Psoas muscle (tissue), 8 donors: Measurements from ENCODE around the gene FXYD5. TPM values are rescaled to one million over a fixed set of nuclear protein-coding genes. Genes with fewer than 3 reads are reported as not detected.

ENCODE experiments used
- ATAC-seq, 4 donors: fragments of 200-7000 bp; cut with Tn5 transposase; one replicate each; pipeline ENCODE4 v1.9.1; 2020; ENCODE audit warnings: moderate library complexity in 3 of 4, mild to moderate bottlenecking in 2 of 4
- DNase-seq, 2 donors: peaks; one replicate each; pipeline ENCODE4 v3.0.0-alpha.2; 2020
- H3K27ac ChIP-seq: fragments of 200-600 bp; one replicate; pipeline ENCODE4 v1.8.0; 2022
- H3K27me3 ChIP-seq, 3 donors: fragments of 200-600 bp in 1 of 3; one replicate each; pipeline versions ENCODE4 v1.6.1 to v1.8.0; 2013 to 2022; ENCODE audit warnings: low read length in 2 of 3, mild to moderate bottlenecking in 2 of 3, moderate library complexity in 1 of 3; ENCODE audit not compliant: insufficient read depth in 3 of 3
- H3K36me3 ChIP-seq, 2 donors: fragments of 200-600 bp in 1 of 2; one replicate each; pipeline versions ENCODE4 v1.6.1 to v1.8.0; 2013 to 2022; ENCODE audit warnings: low read depth in 1 of 2, mild to moderate bottlenecking in 1 of 2, moderate library complexity in 1 of 2; ENCODE audit not compliant: insufficient read depth in 1 of 2
- H3K4me1 ChIP-seq: fragments of 200-600 bp; one replicate; pipeline ENCODE4 v1.8.0; 2022
- H3K4me3 ChIP-seq: fragments of 200-600 bp; one replicate; pipeline ENCODE4 v1.8.0; 2022; ENCODE audit warnings: mild to moderate bottlenecking
- H3K9me3 ChIP-seq: fragments of 200-600 bp; one replicate; pipeline ENCODE4 v1.8.0; 2022
- CTCF ChIP-seq: fragments of 200-600 bp; IDR thresholded peaks from one replicate; pipeline ENCODE4 v1.8.0; 2022; ENCODE audit warnings: antibody characterized with exemption
- WGBS, 3 donors: extraction: QIAGEN DNeasy Blood & Tissue Kit; methylation state at CpG; one replicate each; pipeline versions ENCODE4 v1.1.6 to v1.1.7; 2013; 5-methylcytosine and 5-hydroxymethylcytosine counted together
- intact Hi-C, 2 donors: fragments of 100-400 bp; cut with DNase I; formaldehyde crosslinking; loops; one replicate each; pipeline versions ENCODE4 v1.11.0 to v1.14.2; 2022
- polyA plus RNA-seq, 3 donors: library from polyadenylated mRNA; stranded (reverse); fragments of 200-250 nt; gene quantifications; one replicate each; pipeline ENCODE4 v1.2.3, GENCODE V29; 2013
- total RNA-seq, 4 donors: library from RNA; stranded (reverse); fragmentation: NEBNext Ultra II Directional in 2 of 4; extraction: Animal tissue kit (Norgen Biotek cat#: 25700) in 2 of 4; gene quantifications; one replicate each; pipeline versions ENCODE4 v1.2.1 to v1.2.4, GENCODE V29; 2021 to 2023
- donor health status: healthy with polysubstance abuse.
- donor health status: DM: no; HTN: no; CAD: no; lungs with moderate emphysema.
- donor health status: Bipolar disorder and iron deficiency.
- donor health status: healthy.
- donor health status: DM: yes; HTN: yes; CAD: no.
- donor health status: DM: no; HTN: no; CAD: no.
- donor health status: DM: no; HTN: no; CAD: no.
- donor health status: DM: yes; HTN: yes; CAD: no.

FXYD5 gene
- total and polyA plus RNA-seq, 7 donors: 6.4 to 19.1 (median 11.5) TPM

DNA sequence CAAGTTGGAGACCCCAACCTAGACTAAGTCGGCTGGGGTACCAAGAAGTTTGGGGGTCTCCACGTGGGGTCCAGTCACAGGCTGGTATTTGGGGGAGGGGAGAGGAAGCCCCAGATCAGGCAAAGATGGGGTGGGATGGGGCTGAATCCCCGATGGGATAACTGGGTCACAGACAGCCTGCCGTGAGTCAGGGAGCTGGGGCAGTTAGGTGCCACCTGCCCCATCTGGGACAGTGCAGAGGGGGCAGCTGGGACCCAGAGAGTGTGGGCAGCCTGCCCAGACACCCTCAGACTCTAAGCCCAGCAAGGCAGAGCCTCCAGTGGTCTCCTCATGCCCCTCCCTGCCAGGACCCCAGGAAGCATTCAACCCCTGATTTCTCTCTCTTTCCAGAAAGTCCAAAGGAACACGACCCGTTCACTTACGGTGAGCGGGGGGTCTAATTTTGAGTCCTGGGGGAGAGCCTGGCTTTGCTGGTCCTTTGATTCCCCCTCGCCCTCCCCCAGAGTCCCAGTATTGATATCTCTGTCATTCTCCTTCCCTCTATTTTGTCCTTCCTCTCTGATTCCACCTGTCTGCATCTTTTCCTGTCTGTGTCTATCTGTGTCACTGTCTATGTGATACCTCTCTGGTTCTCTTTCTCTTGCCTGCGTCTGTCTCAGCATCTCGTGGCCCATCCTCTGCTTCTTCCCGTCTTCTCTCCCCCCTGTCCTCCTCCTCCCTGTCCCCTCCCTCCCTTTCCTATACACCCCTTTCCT, 14.2 kb upstream of the FXYD5 start:
- Histone ChIP-seq H3K27ac (peak overlapping the region; percentile 97), H3K4me3 (peak overlapping the region; percentile 69), H3K27me3 (no peaks in the 10 kb centered on the region), H3K36me3 (peaks cover 0 to 16% of the 10 kb centered on the region in 2 donors), H3K4me1 (peaks cover 26% of the 10 kb centered on the region), H3K9me3 (no peaks in the 10 kb centered on the region)
- TF ChIP-seq CTCF: no peak
- intact Hi-C loops: loop anchor here (5.0 to 10.0 kb wide), 3 partner anchors 124 to 168 kb away; partner anchors contain the start of gene USF2 (in 2 of the 2)
- ATAC-seq: peak in 2 of 4 donors; percentile 25 to 26
- peak in 1 of 2 donors; percentile 76 for DNase-seq
- WGBS, 3 donors: 41 to 65% (median 42%) methylated on average over 12 of the region's 12 CpGs

- Histone ChIP-seq H3K27ac (peak overlapping the region; percentile 97), H3K36me3 (peaks cover 0 to 16% of the 10 kb centered on the region in 2 donors), H3K4me3 (peak overlapping the region; percentile 69), H3K9me3 (no peaks in the 10 kb centered on the region), H3K4me1 (peaks cover 21% of the 10 kb centered on the region), H3K27me3 (no peaks in the 10 kb centered on the region)
- DNase-seq (peak; percentile 95 to 98), ATAC-seq (peak; percentile 68 to 86 (median 72))
- intact Hi-C loops: loop anchor here (5.0 to 10.0 kb wide), 3 partner anchors 124 to 169 kb away; partner anchors contain the start of gene USF2 (in 2 of the 2)
- peak; percentile 35 for TF ChIP-seq CTCF
- 21 to 27% (median 23%) methylated on average over 37 to 48 of the region's 48 CpGs for WGBS, 3 donors
Measured at GRCh38 chr19:35140962-35141836, 13.3 kb upstream of the FXYD5 start.

DNA sequence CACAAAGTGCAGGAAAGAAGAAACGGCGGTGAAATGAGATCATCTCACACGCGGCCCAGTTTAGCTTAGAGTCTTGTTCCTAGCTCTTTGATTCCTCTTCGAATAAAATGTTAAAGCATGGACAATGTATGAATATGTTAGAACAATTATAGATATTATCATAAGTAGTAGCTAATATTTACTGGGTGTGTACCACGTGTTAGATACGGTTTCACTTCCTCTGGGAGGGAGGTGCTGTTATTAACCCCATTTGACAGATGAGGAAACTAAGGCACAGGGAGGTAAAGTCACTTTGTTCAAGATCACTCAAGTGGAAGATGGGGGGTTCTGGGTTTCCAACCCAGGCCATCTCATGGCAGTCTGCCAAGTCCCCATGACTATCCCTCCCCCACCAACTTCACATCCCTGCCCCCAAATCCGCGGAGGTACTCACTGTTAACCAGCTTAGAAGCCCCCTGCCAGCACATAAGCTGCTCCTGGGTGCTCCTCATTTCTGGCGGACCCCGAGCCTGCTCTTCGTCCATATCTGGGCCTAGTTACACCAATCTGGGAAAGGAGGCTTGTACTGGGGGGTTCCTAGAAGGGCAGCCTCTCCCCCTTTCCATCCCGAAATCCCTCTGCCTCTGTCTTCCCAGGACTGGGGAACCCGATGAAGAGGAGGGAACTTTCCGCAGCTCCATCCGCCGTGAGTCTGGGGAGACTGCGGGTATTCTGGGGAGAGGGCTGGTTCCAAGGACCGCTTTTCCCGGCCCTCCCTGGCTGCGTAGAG, 12.5 kb upstream of the FXYD5 start:
- H3K27ac ChIP-seq: no peak overlapping the region
- no peaks in the 10 kb centered on the region for H3K27me3 ChIP-seq
- peak overlapping the region; percentile 30 for H3K4me3 ChIP-seq
- intact Hi-C loops: loop anchor here (5.0 to 10.0 kb wide), 3 partner anchors 123 to 170 kb away; partner anchors contain the start of gene USF2 (in 2 of the 2)
- peaks cover 0 to 16% of the 10 kb centered on the region in 2 donors for H3K36me3 ChIP-seq
- no peaks in the 10 kb centered on the region for H3K9me3 ChIP-seq
- peak in 1 of 2 donors; percentile 64 for DNase-seq
- ATAC-seq: no peak
- no peak for TF ChIP-seq CTCF
- peaks cover 21% of the 10 kb centered on the region for H3K4me1 ChIP-seq
- 56 to 59% (median 59%) methylated on average over 21 of the region's 21 CpGs for WGBS, 3 donors

GRCh38 chr19:35142606-35143230, 11.8 kb upstream of the FXYD5 start:
- Histone ChIP-seq H3K9me3 (no peaks in the 10 kb centered on the region), H3K27ac (no peak overlapping the region), H3K4me3 (no peak overlapping the region), H3K36me3 (peaks cover 0 to 16% of the 10 kb centered on the region in 2 donors), H3K27me3 (no peaks in the 10 kb centered on the region), H3K4me1 (peaks cover 20% of the 10 kb centered on the region)
- intact Hi-C loops: loop anchor here (5.0 to 10.0 kb wide), 3 partner anchors 122 to 170 kb away; partner anchors contain the start of gene USF2 (in 2 of the 2)
- no peak for ATAC-seq
- peak; percentile 35 for TF ChIP-seq CTCF
- DNase-seq: peak in 1 of 2 donors; percentile 72
- WGBS, 3 donors: 31 to 37% (median 32%) methylated on average over 23 to 45 of the region's 46 CpGs
